GM19023 (cell line): ENCODE measurements around the gene ENTPD5.
"Not testable (repeated sequence)": the region's sequence is repeated elsewhere in the genome, so short reads cannot be mapped to it uniquely, and the experiment has no call there.

ENCODE experiments used
- ATAC-seq: cut with Tn5 transposase; IDR thresholded peaks from one replicate; pipeline ENCODE4 v1.9.1; 2021; ENCODE audit warnings: mild to moderate bottlenecking, moderate library complexity; ENCODE audit not compliant: unreplicated experiment

ENTPD5 gene

DNA sequence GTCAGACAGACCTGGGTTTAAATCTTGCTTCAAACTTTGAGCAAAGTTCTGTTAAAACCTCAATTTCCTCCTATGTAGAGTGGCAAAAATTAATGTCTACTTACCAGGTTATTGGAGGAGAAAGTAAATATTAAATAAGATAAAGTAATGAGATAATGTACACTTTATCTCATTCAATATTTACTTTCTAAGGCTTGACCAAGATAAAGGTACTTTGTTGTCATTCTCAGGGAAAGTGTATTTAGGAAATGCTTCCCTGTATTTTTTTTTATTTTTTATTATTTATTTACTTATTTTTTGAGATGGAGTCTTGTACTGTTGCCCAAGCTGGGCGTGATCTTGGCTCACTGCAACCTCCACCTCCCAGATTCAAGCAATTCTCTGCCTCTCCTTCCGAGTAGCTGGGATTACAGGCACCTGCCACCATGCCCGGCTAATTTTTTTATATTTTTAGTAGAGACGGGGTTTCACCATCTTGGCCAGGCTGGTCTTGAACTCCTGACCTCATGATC is 73.9 kb downstream of the ENTPD5 start:
- ATAC-seq = no peak

DNA sequence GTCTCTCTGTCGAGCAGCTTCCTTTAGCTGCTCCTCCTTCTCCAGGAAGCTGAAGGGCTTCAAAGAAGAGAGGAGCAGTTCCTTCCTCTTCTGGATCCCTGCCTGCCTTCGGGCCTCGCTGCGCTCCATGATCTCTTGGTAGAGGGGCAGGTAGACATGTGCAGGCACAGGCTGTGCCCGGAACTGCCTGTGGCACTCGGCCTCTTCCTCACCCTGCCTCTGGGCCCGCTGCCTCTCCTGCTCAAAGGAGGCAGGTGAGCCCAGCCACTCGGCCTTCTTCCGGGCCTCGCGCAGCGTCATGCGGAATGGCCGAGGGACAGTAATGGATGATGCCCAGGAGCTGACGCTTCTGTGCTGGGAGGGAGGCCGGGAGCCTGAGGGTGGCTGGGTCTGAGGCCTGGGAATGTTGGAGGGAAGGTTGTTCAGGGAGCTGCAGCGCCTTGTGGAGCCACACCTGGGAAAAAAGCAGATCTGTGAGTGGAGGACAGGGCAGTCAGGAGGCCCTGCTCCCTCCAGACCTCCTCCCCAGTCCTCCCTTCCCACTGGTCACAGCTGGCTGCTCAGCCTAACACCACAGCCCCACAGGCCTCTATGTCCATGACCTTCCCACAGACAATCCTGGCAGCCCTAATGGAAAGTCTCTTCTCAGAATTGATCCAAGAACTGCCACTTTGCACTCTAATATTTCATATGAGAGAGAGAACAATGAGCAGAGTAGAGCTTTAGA is 74.5 kb downstream of the ENTPD5 start:
- no peak for ATAC-seq

DNA sequence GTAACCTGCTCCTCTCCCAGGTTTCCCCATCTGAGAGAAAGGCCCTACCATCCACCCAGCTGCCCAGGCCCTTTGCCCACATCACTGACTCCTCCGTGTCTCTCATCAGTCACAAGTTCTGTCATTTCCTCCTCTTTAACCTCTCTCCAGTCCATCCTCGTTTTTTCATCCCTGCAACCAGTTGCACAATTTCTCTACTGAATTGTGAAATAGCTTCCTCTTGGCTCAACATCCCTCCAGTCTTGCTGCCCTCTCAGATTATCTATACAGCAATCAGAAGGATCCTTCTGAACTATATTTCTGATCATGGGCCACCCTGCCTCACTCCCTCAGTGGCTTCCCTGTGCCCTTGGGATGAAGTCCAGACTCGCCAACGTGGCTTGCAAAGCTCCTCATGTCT is 76.0 kb downstream of the ENTPD5 start:
- ATAC-seq = no peak

DNA sequence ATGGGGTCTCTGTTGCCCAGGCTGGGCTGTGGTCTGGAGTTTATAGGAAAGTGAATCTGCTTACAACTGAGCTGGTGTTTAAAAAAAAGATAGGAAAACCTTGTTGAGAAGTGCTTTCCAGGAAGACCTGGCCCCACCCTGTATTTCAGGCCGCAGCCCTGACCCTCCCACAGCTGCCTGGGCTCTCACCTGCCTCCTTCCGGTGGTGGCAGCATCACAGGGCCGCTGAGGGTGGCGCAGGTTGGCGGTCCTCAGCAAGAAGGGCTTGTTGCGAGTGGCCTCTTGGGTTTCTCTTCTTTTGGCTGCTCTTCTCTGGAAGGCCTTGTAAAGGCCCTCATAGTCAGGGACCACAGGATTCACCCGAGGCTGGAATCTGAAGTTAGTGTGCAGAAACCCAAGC is 76.9 kb downstream of the ENTPD5 start:
- no peak for ATAC-seq

DNA sequence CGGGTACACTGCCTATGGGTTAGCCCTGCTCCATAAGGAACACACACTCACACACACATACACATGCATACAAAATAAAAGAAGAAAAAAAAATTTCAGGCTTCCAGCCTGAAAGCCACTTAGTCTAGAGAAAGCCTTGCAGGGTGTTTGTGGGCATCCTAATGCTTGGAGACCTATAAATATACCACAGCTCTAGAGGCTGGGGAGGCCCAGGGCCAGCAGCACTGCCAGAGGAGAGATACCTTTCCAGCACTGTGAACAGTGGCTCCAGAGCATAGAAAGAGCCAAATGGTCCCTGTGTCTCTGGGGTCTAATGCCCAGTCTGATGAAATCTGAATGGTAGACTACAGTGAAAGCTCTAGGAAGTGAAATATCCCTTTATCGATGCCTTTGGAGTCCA is 82.1 kb downstream of the ENTPD5 start:
- no peak for ATAC-seq

DNA sequence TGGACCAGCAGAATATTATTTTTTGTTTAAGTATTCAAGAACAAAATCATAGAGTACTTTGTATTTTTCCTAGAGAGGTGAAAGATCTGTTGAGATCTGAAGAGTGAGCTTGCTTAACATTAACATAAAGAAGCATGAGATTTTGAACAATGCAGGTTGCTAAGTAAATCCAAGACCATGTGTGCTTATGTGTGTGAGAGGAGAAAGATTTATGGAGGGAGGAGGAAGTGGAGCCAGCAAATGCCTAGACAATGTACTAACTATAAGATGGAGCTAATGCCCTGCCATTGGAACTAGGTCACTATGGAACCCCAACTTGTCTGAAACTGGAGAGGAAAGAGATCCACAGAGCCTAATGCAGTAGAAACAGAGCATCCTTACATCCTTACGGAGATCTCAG is 82.5 kb downstream of the ENTPD5 start:
- no peak for ATAC-seq

DNA sequence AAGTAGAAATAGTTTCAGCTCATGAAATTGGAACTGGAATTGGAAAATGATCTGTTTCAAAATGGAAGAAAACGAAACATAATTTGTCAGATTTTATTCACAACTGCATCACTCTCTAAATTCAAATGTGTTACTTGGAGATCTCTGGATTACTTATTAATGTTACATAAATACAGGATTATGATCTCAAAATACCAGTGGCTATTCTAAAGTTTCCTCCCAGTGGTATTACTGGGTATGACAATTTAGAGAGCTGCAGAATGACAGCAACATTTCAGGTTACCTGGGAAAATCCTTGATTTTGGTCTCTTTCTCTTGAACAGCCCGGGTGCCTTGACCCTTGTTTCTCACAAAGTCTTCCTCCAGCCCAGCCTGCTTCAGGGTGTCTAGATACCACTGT is 83.4 kb downstream of the ENTPD5 start:
- no peak for ATAC-seq

DNA sequence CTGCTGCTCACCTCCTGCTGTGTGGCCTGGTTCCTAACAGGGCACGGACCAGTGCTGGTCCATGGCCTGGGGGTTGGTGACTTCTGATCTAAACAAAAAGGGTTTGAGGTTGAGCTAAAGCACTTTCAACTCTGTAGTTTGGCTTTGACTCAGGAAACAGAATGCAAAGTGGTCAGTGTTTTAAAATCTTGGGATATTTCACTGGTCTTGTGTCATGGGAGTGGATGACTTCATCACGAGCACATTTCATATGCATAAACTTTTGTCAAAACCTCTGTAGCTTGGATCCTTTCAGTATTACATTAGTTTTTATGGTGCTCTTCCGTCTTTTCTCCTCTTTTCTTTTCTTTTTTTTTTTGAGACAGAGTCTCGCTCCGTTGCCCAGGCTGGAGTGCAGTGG is 94.8 kb downstream of the ENTPD5 start:
- ATAC-seq = no peak

DNA sequence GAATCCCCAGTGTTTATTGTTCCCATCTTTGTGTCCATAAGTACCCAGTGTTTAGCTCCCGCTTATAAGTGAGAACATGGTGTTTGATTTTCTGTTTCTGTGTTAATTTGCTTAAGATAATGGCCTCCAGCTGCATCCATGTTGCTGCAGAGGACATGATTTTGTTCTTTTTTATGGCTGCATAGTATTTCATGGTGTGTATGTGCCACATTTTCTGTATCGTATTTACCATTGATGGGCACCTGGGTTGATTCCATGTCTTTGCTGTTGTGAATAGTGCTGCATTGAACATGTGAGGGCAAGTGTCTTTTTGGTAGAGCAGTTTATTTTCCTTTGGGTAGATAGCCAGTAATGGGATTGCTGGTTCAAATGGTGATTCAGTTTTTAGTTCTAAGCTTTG is 99.6 kb downstream of the ENTPD5 start:
- not testable (repeated sequence) for ATAC-seq

DNA sequence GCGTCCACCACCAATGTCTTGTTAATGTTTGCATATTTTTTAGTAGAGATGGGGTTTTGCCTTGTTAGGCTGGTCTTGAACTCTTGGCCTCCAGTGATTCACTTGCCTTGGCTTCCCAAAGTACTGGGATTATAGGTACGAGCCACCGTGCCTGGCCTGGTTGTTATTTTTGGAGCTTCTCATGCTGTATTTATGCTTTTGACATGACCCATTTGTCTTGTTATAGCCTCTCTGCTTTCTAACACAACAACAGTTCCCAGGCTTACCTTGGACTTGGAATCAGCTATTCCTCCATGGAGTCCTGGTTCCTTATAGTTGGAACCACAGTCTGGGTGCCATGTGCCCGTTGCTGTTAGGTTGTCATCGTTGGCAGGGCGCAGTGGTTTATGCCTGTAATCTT is 102.8 kb downstream of the ENTPD5 start:
- ATAC-seq = no peak

DNA sequence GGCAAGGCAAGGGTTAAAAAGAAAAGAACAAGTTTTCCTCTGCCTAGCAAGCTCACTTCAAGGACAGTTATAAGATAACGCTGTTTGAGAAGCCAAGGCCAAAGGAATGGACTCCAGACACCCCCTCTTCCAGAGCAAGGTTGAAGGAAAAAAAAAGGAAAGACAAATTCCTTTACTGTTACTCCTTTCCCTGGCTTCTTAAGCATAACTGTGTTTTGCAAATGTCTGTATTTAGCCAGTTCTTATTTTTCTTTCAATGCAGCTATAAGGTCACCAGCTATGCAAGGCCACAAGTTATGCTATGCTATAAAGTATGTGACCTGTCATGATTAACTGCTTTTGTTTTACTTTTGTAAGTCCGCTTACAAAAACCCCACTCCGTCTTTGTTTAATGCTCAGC is 105.8 kb downstream of the ENTPD5 start:
- no peak for ATAC-seq

DNA sequence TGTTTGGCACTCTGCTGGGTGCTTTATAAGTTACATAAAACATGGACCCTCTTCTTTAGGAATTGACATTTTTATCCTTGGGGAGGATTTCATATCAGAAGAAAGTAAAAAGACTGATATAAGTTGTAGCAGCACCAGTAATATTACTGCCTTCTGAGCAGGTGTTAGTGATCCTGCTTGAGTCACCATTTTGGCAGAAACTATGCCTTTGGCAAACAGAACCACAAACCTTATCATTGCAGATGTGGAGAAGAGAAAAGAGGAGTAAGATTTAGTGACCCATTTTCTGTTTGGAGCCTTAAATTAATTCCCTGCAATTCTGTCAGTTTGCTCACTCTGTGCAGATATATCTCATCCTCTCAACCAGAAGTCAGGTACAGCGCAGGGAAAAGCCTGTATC is 109.4 kb downstream of the ENTPD5 start:
- no peak for ATAC-seq
